Bronchial epithelial cell (primary cell): ENCODE results near the gene RNF5. TPM values are rescaled to one million over a fixed set of nuclear protein-coding genes. Genes with fewer than 3 reads are reported as not detected.
"Not testable (repeated sequence)": the region's sequence is repeated elsewhere in the genome, so short reads cannot be mapped to it uniquely, and the experiment has no call there.

ENCODE experiments used
- DNase-seq: peaks from one replicate; pipeline ENCODE4 v3.0.0-alpha.2; 2010; ENCODE audit warnings: low read depth
- FAIRE-seq: peaks from 2 replicates; lab custom pipeline; 2011; peaks lifted over from hg19 to GRCh38; lab: Jason Lieb, UNC
- H3K27me3 ChIP-seq: 2 replicates; pipeline ENCODE4 v1.5.1; 2011; ENCODE audit warnings: low read length; ENCODE audit not compliant: control insufficient read depth, insufficient read depth
- H3K36me3 ChIP-seq: 2 replicates; pipeline ENCODE4 v1.5.1; 2011; ENCODE audit warnings: low read length; ENCODE audit not compliant: control insufficient read depth, insufficient read depth
- H3K4me3 ChIP-seq: 2 replicates; pipeline ENCODE4 v1.5.1; 2011; ENCODE audit warnings: mild to moderate bottlenecking, low read depth, low read length, control low read depth
- CTCF ChIP-seq: IDR thresholded peaks from 2 replicates; pipeline ENCODE4 v1.5.1; 2011; ENCODE audit warnings: mild to moderate bottlenecking, moderate library complexity, low read length, control low read depth, inconsistent platforms; ENCODE audit not compliant: insufficient read depth, severe bottlenecking
- total RNA-seq: library from RNA; depleted of rRNA; stranded (reverse); fragments of >200 nt; gene quantifications from 2 replicates; pipeline ENCODE4 v1.2.1, GENCODE V29; 2014

The RNF5 gene
- total RNA-seq, 1 donor from 2014 or later = 50.5 TPM

GRCh38 chr6:32133786-32134185 is 44.4 kb upstream of the RNF5 start:
- Histone ChIP-seq H3K27me3 (no peaks in the 10 kb centered on the region), H3K36me3 (no peaks in the 10 kb centered on the region), H3K4me3 (no peak overlapping the region)
- DNase-seq (no peak), FAIRE-seq (no peak)
- no peak for TF ChIP-seq CTCF

GRCh38 chr6:32137454-32137853 is 40.8 kb upstream of the RNF5 start:
- H3K36me3 ChIP-seq = no peaks in the 10 kb centered on the region
- FAIRE-seq (no peak), DNase-seq (no peak)
- no peak for TF ChIP-seq CTCF
- H3K4me3 ChIP-seq = no peak overlapping the region
- no peaks in the 10 kb centered on the region for H3K27me3 ChIP-seq

- no peaks in the 10 kb centered on the region for H3K36me3 ChIP-seq
- TF ChIP-seq CTCF = no peak
- no peaks in the 10 kb centered on the region for H3K27me3 ChIP-seq
- no peak overlapping the region for H3K4me3 ChIP-seq
- no peak for FAIRE-seq
- DNase-seq = no peak
These were observed 38.6 kb upstream of the RNF5 start for GRCh38 chr6:32139590-32139989.

- H3K4me3 ChIP-seq = no peak overlapping the region
- H3K27me3 ChIP-seq = no peaks in the 10 kb centered on the region
- DNase-seq (no peak), FAIRE-seq (no peak)
- H3K36me3 ChIP-seq = no peaks in the 10 kb centered on the region
- TF ChIP-seq CTCF = no peak
These were observed 37.7 kb upstream of the RNF5 start for GRCh38 chr6:32140420-32141046.

- FAIRE-seq, H3K36me3 ChIP-seq, H3K4me3 ChIP-seq, DNase-seq, H3K27me3 ChIP-seq: not testable (repeated sequence)
These were observed 34.0 kb upstream of the RNF5 start for GRCh38 chr6:32144238-32144637.

GRCh38 chr6:32146287-32146686 is 31.9 kb upstream of the RNF5 start:
- no peak for FAIRE-seq
- DNase-seq = peak; percentile 38
- Histone ChIP-seq H3K36me3 (no peaks in the 10 kb centered on the region), H3K4me3 (no peak overlapping the region), H3K27me3 (no peaks in the 10 kb centered on the region)
- TF ChIP-seq CTCF = no peak
